Tongue (tissue), 2 donors: ENCODE measurements around the gene GCNT2. TPM values are rescaled to one million over a fixed set of nuclear protein-coding genes. Genes with fewer than 3 reads are reported as not detected.
"Not testable (repeated sequence)": the region's sequence is repeated elsewhere in the genome, so short reads cannot be mapped to it uniquely, and the experiment has no call there.

Source experiments
- DNase-seq: peaks from one replicate; pipeline ENCODE4 v3.0.0-alpha.2; 2015
- total RNA-seq: library from RNA; depleted of rRNA; stranded (reverse); fragments of >200 nt; gene quantifications from one replicate; pipeline ENCODE4 v1.2.3, GENCODE V29; 2014

The GCNT2 gene
- total RNA-seq, 1 donor from 2014 or later = 6.3 TPM

DNA sequence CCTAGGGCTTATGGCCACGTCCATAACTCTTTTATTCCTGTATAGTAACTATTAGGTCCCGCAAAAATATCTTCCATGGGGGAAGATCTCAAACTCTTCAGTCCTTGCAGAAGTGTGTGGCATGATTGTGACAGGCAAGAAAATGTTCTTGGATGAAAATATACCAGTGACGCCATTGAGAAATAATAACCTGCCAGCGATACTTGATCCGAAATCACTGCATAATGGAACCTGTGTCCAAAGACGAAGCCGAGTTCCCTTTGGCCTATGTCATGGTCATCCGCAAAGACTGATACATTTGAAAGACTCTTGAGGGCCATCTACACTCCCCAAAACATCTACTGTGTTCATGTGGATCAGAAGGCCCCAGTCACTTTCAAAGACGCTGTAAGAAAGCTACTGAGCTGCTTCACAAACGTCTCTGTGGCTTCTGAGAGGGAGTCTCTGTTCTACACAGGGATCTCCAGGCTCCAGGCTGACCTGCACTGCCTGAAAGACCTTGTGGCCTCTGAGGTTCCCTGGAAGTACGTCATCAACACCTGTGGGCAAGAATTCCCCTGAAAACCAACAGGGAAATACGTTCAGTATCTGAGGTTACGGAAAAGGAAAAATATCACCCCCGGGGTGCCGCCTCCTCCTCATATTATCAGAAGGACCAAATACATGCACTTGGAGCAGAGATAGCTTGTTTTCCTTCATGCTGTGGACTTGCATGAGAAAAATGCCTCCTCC is 6.9 kb upstream of the GCNT2 start:
- DNase-seq = no peak

DNA sequence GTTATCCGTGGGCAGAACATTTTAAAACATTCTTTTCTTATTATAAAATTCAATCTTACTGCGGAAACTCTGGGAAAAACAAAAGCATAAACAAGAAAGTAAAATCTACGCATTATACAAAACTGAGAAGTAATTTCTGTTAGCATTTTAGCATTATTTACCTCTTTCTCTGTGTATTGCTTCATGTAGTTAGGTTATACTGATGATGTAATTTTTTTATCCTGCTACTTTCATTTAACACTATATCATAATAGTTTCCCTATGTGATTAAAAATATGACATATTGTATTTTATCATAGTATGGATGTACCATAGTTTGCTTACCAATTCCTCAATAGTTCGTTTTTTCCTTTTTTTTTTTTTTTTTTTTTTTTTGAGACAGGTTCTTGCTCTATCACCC is 4.2 kb upstream of the GCNT2 start:
- no peak for DNase-seq

DNA sequence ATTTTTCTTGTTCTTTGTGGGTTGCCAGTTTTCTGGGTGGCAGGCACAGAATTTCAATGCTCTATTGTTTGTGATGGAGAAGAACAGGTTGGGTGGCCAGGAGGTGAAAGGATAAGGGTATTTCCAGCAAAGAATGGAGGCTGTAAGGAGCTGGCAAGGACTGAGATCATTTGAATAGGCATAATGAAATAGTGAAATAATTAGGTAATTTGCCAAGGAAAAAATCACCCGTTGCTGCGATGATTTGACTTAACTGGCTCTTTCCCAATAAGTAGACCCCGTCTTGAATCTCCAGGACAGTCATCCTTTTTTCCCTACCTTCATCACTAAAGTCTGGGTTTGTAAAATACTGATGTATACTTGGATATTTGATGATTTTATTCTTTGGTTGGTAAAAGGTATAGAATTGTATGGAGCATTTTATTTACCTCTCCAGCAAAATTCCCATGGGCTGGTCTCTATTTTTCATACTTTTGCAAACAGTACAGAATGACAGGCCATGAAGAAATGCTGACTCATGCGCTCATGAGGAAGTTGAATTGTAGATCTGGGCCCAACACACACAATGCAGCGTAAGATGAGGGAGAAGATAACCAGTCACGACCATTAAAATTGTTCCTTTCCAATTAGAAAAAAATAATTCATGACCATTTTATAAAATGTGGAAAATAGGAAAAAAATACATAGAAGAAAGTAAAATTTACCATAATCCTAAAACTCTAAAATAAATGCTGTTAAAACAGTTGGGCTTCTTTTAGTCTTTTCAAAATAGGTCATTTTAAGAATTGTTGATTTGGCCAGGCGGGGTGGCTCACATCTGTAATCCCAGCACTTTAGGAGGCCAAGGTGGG is 2.4 kb upstream of the GCNT2 start:
- no peak for DNase-seq

DNA sequence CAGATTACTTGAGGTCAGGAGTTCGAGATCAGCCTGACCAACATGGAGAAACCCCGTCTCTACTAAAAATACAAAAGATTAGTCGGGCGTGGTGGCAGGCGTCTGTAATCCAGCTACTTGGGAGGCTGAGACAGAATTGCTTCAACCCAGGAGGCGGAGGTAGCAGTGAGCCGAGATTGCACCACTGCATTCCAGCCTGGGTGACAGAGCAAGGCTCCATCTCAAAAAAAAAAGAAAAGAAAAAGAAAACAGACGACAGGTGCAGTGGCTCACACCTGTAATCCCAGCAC is 1.8 kb upstream of the GCNT2 start:
- DNase-seq = not testable (repeated sequence)

DNA sequence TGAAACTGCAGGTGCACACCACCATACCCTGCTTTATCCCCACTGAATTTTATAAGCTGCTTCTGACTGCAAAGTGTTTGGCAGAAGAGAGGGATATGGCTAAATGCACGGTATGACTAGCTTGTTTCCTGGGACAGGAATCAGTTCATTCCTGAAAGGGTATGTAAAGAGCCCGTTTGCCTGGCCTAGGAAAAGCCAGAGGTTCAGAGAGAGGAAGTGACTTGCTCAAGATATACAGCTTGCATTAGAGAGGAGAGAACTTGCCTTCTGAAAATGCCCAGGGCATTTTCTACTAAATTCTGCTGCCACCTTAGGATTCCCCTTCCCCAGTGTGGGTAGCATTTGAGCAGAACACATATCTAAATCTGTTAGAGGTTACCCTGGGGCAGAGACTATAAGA is 683 bp upstream of the GCNT2 start:
- no peak for DNase-seq

DNA sequence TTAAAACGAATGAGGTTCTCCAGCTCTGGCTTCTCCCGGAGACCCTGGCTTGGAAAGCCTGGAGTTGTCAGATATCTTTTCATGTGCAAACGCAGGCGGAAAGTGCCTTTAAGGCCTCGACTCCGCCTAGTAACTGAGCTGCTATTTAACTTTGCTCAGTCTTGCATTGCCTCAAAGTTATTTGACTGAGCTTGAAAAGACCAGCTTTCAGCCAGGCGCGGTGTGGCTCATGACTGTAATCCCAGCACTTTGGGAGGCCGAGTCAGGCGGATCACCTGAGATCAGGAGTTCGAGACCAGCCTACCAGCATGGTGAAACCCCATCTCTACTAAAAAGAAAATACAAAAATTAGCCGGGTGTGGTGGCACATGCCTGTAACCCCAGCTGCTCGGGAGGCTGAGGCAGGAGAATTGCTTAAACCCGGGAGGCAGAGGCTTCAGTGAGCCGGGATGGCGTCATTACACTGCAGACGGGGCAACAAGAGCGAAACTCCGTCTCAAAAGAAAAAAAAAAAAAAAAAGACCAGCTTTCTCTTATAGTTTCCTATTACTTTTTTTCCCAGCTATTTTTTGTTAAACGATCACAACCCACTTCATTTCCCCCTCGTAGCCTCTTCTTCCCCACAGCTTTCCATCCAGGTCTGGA is 1.9 kb downstream of the GCNT2 start:
- DNase-seq = peak; percentile 27

DNA sequence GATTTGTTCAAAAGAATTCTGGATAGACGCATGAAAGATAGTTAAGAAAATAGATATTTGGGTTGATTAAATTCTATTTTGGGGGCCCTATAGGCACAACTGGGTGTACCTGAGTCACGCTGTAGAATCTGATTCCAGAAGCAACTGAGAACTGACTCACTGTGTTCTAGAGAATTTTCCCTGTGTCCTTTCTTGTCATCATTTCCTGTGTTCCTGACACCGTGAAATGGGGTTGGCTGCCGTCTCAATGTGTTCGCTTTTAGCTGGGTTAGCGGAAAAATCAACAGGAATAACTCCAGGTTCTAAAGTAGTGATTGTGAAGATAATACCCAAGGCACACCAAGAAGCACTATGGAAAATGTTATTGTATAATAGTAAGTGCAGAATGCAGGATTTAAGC is 5.0 kb downstream of the GCNT2 start:
- DNase-seq = no peak

DNA sequence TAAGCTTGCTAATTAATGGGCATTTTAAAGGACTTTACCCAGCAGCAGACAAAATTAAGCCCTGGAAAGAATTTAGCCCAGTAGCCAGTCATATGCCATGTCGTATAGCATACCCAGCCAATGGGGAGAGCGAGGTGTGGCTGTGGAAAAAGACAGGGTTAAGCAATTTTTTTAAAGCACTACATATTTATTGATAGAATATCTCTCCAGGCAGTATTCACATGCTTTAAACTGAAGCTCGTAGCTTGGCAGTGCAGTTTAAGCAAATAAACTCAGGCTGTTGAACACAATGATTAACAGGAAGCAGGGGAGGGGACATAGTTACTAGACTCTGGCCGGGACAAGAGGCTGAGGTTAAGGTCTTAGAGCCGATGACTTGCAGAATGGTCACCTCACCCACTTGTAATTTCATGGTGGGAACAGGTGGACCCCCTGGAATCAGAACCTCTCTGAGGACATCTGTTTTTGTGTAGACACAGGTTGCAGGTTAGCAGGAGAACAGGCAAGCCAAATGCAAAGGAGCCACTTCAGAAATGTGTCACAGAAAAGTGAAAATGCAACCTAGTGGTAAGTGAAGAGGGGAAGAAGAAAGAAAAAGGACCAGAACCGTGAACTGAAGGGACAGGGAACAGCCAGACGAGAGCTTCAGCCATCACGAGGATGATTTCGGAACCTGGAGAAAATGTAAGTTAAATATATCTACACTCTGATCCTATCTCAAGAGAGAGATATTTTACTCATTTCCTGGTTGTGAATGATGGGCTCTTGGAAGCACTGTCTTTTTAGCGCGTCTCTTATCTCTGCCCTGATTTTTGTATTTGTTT is 7.2 kb downstream of the GCNT2 start:
- no peak for DNase-seq

DNA sequence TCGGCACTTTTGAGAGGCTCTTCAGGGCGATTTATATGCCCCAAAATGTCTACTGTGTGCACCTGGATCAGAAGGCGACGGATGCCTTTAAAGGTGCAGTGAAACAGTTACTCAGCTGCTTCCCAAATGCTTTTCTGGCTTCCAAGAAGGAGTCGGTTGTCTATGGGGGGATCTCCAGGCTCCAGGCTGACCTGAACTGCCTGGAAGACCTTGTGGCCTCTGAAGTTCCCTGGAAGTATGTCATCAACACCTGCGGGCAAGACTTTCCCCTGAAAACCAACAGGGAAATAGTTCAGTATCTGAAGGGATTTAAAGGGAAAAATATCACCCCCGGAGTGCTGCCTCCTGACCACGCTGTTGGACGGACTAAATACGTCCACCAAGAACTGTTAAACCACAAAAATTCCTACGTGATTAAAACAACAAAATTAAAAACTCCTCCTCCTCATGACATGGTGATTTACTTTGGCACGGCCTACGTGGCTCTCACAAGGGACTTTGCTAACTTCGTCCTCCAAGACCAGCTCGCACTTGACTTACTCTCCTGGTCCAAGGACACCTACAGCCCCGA is 8.2 kb downstream of the GCNT2 start:
- no peak for DNase-seq

DNA sequence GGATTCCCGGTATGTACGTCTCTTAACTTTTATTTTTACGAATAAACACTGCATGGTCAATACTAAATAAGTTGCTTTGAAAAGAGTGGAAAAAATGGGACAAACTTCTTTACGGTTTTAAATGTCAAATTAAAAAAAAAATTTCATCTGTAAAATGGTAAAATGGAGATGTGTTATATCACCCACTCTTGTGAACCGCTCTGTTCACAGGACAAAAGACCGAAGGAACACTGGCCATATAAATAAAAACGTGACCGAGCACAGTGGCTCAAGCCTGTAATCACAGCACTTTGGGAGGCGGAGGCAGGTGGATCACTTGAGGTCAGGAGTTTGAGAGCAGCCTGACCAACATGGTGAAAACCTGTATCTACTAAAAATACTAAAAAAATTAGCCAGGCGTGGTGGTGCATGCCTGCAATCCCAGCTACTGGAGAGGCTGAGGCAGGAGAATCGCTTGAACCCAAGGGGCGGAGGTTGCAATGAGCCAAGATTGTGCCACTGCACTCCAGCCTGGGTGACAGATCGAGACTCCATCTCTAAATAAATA is 8.8 kb downstream of the GCNT2 start:
- DNase-seq = not testable (repeated sequence)

DNA sequence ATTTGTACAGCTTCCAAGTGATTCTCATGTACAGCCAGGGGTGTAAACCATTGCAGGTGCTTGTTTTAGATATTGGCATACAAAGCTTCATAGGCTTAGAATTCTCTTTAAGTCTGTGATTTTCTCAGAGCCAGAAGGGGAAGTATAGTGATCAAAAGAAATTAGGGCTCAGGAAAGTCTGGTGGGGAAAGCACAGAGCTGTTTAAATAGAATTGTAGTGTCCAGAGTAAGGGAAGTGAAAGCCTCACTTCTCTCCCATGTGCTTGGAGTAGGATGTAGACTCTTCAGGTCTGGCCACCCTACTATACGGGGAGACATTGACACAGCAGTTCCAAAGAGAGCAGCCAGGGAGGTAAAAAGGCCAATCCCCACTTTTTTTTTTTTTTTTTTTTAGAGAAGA is 10.4 kb downstream of the GCNT2 start:
- no peak for DNase-seq

DNA sequence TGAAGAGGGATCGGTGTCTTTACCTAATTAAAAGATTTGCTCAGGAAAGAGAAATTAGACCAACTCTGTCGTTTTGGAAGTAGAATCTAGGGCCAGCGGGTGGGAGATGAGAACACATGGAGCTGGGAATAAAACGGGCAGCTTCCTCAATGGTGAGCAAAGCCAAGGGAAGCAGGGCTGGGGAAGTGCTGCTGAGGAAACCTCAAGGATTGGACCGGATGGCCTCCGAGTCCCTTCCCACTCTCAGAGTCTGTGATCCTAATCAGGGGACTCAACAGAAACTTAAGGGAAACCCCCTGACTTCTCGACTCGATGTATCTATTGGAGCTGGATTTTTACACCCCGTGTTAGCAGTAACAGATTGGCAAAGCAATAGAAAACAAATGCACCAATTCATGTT is 10.8 kb downstream of the GCNT2 start:
- DNase-seq = no peak

DNA sequence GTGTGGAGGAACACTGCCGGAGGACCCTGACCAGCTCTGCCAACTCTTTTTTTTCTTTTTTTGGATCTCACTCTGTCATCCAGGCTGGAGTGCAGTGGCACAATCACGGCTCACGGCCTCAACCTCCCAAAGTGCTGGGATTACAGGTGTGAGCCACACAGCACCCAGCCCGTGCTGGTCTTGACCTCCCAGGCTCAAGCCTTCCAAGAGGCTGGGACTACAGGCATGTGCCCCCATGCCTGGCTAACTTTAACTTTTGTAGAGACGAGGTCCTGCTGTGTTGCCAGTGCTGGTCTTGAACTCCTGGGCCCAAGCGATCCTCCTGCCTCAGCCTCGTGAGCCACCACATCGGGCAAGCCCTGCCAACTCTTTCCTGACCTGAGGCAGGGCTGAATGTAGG is 11.2 kb downstream of the GCNT2 start:
- DNase-seq = no peak

DNA sequence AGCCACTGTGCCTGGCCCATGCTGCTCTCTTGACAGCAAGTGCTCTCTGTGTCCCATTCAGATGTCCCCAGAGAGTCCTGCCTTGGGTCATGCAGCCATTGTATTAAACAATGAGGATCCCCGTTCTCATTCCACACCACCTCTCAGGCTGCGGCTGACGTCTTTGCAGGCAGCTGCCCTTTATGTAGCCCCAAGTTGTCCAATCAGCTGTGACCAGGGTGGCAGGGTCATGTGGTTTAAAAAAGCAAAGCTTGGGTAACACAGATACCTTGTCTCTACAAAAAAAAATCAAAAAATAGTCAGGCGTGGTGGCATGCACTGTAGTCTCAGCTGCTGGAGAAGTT is 13.2 kb downstream of the GCNT2 start:
- no peak for DNase-seq

DNA sequence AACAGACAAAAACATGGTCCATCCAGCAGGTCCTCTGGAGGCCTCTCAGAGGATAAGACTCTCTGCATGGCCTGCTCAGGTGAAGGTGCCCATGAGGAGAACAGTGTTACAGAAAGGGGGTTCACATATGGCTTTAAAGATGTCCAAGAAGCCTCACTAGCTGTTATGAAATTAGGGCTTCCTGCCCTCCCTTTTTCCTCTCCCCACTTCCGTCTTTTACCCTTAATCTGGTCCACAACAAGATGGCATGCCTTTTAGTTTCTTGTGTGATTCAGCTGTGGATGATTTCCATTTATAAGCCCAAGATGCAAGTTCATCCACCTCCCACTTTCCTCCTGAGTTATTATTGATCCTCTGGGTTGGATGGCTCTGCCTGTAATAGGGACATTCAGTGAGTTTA is 14.0 kb downstream of the GCNT2 start:
- no peak for DNase-seq

DNA sequence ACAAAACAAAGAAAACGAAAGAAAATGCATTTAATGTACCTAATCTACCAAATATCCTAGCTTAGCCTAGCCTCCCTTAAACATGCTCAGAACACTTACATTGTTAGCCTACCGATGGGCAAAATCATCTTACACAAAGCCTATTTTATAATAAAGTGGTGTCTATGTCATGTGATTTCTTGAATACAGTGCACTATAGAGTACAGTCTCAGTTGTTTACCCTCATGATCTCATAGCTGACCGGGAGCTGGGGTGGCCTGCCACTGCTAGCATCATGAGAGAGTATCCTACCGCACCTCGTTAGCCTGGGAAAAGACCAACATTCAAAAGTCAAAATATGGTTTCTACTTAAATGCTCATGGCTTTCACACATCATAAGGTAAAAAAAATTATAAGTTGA is 16.6 kb downstream of the GCNT2 start:
- DNase-seq = no peak

DNA sequence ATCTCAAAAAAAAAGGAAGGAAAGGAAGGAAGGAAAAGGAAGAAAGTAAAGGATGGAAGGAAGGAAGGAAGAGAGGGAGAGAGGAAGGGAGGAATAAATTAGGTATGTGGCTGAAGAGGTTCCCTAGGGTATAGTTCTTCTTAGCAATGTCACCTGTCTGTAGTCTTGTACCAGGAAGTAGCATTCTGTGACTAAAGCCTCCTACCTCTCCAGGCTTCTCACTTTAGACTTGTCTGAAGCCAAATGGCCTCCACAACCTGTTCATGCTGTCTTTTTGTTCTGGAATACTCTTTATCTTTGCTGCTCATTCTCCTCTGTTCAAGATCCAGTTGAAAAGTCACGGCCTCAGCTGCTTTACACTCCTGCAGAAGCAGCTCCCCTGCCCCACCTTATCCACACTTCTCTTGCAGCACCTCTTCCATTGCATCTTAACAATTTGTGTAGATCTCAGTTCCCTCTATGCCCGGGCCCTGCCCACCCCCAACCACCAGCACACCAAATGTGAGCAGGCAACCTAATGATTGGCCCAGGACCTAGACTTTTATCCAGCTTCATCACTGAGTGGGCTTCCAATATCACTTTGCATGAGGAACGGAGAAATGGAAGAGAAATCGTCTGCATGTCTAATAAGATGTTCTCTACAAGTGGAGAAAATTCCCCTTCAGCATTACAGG is 19.1 kb downstream of the GCNT2 start:
- no peak for DNase-seq

DNA sequence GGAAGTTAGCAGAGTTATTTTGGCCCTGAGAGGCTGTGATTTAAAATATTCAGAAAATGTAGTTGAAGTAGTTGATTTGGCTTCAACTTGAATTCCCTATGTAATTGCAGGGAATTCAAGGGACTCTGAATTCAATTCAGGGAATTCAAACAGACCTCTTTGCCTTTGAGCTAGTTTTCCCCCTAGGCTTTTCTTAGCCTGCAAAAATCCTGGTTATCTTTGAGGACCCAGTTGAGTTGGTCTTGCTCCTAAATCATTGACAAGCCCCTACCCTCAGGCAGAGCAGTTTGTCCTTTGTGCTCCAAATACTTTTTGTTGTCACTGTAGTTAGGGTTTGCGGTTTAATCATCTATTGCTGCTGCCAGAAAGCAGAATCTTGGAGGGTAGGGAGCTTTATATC is 20.4 kb downstream of the GCNT2 start:
- DNase-seq = no peak

DNA sequence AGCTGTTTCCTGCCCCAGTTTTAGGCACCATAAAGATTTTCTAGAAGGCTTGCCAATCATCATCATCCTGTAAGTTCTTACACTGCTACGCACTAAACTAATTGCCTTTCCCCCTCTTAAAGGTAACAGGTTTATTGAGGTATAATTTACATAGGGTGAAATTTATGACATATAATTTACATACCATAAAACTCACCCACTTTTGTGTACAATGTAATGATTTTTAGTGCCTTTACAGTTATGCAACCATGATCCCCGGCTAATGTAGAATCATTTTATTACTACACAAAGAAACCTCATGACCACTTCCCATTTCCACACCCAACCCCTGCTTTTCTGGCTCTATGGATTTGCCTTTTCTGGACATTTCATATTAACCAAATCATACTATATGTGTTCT is 21.1 kb downstream of the GCNT2 start:
- no peak for DNase-seq

DNA sequence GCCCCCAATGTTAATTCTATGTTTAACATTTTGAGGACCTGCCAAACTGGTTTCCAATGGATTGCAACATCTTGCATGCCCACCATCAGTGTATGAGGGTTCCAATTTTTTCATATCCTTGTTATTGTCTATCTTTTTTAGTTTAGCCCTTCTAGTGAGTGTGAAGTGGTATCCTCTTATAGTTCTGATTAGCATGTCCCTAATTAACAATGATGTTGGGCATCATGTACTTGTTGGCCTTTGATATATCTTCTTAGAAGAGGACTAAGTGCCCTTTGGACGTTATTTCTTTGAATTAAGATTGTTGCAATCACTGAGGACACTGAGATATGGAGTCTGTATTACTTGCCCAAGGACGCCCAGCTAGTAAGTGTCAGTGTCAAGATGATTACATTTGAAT is 22.3 kb downstream of the GCNT2 start:
- DNase-seq = no peak

DNA sequence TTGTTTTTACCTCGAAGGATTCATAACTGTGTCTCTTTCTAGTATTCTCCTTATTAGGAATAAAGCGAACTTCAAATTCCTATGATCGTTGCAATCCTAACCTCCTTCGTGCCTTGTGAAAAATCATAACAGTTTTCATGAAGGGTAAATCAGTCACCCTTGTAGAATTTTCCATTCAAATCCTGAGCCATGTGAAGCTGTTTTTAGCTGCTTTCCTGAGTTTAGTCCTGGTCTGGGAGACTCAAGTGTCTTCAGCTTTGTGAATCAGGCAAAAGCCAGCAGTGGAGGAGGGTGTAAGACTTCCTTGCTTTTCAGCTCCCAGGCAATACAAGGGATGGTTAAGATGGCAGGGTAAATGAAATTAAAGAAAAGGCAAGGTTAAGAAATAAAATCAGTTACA is 24.3 kb downstream of the GCNT2 start:
- DNase-seq = no peak

DNA sequence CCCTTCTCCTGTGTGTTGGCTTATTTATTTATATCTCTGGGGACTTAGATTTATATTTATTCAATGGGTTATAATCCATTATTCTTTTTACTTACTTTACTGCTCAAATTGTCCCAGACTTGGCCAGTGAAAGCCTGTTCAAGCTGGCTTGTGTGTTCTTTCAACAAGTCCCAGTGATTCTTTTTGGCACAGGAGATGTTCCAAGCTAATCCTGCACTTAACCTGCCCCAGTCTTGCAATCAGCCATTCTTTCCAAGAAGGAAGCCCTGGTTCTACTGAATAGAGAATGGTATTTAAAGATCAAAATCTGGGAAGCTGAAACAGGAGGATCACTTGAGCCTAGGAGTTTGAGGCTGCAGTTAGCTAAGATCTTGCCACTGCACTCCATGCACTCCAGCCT is 26.7 kb downstream of the GCNT2 start:
- no peak for DNase-seq
